Measurements from ENCODE around the gene LDHA. TPM values are rescaled to one million over a fixed set of nuclear protein-coding genes. Genes with fewer than 3 reads are reported as not detected.

Gene LDHA
- total RNA-seq, 1 donor = 230 TPM

DNA sequence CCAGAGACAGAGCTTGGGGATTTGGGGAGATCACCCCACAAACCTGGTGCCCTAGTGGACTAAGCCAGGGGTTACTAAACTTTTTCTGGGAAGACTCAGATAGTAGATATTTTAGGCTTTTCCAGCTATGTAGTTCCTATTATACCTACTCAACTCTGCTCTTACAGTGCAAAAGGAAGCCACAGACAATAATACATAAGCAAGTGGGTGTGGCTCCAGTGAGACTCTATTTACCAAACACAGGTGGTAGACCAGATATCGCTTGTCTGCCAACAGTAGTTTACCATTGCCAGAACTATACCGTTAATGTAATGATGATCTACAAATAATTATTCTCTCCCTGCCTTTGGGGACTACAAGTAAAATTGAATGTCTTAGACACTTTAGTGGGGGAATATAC is 24.7 kb downstream of the LDHA start:
- Histone ChIP-seq H3K9me3 (ENCODE audit: low read depth, low read length) (no peaks in the 10 kb centered on the region), H3K4me1 (ENCODE audit: insufficient read depth, low read length) (no peaks in the 10 kb centered on the region), H3K4me3 (ENCODE audit: low read length) (no peak overlapping the region), H3K27me3 (ENCODE audit: insufficient read depth, low read length) (no peaks in the 10 kb centered on the region)

DNA sequence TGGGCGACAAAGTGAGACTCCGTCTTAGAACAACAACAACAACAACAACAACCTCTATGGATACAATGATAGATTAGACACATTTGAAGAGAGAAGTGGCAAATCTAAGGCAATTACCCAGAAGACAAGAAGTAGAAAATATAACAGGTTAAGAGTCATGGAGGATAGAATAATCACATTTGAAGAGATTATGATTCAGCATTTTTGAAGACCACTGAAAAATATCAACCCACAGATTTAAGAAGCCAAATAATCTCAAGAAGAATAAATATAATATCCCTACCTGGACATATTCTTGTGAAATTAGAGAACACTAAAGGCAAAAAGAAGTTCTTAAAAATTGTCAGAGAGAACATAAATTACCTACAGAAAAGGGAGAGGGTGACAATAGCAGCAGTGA is 25.7 kb downstream of the LDHA start:
- H3K27me3 ChIP-seq (ENCODE audit: insufficient read depth, low read length) = no peaks in the 10 kb centered on the region
- H3K4me1 ChIP-seq (ENCODE audit: insufficient read depth, low read length) = no peaks in the 10 kb centered on the region
- H3K4me3 ChIP-seq (ENCODE audit: low read length) = no peak overlapping the region
- no peaks in the 10 kb centered on the region for H3K9me3 ChIP-seq (ENCODE audit: low read depth, low read length)

DNA sequence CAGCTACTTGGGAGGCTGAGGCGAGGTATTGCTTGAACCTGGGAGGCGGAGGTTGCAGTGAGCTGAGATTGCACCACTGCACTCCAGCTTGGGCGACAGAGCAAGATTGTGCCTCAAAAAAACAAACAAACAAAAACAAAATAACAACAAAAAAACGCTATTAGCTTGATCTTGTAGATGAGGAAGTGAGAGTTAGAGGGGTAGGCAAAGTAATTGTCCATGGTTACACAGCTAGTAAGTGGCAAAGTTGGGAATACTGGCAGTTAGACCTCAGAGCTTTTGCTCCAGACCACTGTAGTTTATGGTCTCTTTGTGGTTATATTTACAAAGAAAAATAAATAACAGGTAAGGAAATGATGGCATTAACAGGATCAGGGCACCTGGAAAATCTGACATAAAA is 32.9 kb downstream of the LDHA start:
- no peaks in the 10 kb centered on the region for H3K27me3 ChIP-seq (ENCODE audit: insufficient read depth, low read length)
- H3K4me1 ChIP-seq (ENCODE audit: insufficient read depth, low read length) = no peaks in the 10 kb centered on the region
- no peaks in the 10 kb centered on the region for H3K9me3 ChIP-seq (ENCODE audit: low read depth, low read length)
- H3K4me3 ChIP-seq (ENCODE audit: low read length) = no peak overlapping the region

DNA sequence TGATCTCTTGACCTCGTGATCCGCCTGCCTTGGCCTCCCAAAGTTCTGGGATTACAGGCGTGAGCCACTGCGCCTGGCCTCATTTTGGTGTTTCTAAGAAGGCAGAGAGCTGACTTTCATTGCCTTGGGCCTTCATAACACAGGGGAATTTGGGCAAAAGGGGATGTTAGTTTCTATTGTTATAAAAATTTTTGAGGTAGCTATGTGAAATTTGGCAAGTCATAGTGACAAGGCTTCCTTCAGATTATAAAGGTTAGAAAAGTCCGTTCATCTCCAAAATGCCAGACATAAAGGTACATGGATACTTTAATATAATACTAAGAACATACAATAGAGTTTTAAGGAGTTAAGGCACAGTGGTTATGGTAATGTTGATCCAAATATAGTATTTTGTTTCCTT is 35.0 kb downstream of the LDHA start:
- Histone ChIP-seq H3K4me3 (ENCODE audit: low read length) (no peak overlapping the region), H3K27me3 (ENCODE audit: insufficient read depth, low read length) (no peaks in the 10 kb centered on the region), H3K9me3 (ENCODE audit: low read depth, low read length) (no peaks in the 10 kb centered on the region), H3K4me1 (ENCODE audit: insufficient read depth, low read length) (no peaks in the 10 kb centered on the region)

DNA sequence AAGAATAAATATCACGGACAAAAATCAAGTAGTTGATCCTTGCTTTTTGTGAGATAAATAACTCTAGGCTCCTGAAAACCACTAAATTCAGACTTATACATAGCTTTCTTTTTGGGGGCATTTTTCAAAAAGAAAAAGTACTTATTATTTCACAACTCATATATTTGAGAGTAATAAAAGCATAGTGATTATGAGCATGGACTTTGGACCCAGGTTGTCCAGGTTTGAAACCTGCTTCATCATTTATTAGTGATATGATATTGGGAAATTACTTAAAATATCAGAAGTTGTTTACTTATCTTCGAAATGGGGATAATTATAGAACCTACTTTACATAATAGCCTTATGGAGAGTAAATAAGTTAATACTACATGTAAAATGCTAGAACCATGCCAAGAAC is 44.3 kb downstream of the LDHA start:
- Histone ChIP-seq H3K9me3 (ENCODE audit: low read depth, low read length) (no peaks in the 10 kb centered on the region), H3K4me1 (ENCODE audit: insufficient read depth, low read length) (no peaks in the 10 kb centered on the region), H3K27me3 (ENCODE audit: insufficient read depth, low read length) (no peaks in the 10 kb centered on the region), H3K4me3 (ENCODE audit: low read length) (no peak overlapping the region)

DNA sequence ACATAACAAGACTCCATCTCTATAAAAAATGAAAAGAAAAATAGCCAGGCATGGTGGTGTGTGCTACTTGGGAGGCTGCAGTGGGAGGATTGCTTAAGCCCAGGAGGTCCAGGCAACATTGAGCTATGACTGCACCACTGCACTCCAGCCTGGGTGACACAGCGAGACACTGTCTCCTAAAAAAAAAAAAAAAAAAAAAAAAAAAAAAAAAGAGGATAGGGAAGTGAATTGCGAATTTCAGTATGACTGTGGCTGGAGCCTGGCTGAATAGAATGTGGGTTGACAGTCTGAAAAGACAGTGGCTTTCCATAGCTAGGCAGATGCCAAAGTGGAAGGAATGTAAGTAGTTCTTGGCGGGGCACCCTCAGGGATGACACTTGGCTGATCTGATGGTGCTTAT is 54.9 kb downstream of the LDHA start:
- no peaks in the 10 kb centered on the region for H3K27me3 ChIP-seq (ENCODE audit: insufficient read depth, low read length)
- H3K9me3 ChIP-seq (ENCODE audit: low read depth, low read length) = no peaks in the 10 kb centered on the region
- no peaks in the 10 kb centered on the region for H3K4me1 ChIP-seq (ENCODE audit: insufficient read depth, low read length)
- H3K4me3 ChIP-seq (ENCODE audit: low read length) = no peak overlapping the region

DNA sequence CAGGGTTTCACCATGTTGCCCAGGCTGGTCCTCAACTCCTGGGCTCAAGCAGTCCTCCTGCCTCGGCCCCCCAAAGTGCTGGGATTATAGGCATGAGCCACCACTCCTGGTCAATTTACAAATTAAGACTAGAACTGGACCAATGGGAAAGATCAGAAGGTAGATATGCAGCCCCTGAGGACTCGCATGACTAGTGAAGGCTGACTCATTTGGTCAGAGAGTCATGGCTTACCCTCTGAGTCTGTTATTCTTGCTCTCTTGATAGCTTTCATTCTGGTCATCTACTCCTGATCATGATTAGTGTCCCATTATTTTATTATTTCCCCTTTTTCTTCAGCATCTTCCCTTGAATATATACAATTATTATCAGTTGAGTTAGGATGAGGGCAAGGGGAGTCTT is 58.6 kb downstream of the LDHA start:
- Histone ChIP-seq H3K27me3 (ENCODE audit: insufficient read depth, low read length) (no peaks in the 10 kb centered on the region), H3K9me3 (ENCODE audit: low read depth, low read length) (no peaks in the 10 kb centered on the region), H3K4me3 (ENCODE audit: low read length) (no peak overlapping the region), H3K4me1 (ENCODE audit: insufficient read depth, low read length) (no peaks in the 10 kb centered on the region)

DNA sequence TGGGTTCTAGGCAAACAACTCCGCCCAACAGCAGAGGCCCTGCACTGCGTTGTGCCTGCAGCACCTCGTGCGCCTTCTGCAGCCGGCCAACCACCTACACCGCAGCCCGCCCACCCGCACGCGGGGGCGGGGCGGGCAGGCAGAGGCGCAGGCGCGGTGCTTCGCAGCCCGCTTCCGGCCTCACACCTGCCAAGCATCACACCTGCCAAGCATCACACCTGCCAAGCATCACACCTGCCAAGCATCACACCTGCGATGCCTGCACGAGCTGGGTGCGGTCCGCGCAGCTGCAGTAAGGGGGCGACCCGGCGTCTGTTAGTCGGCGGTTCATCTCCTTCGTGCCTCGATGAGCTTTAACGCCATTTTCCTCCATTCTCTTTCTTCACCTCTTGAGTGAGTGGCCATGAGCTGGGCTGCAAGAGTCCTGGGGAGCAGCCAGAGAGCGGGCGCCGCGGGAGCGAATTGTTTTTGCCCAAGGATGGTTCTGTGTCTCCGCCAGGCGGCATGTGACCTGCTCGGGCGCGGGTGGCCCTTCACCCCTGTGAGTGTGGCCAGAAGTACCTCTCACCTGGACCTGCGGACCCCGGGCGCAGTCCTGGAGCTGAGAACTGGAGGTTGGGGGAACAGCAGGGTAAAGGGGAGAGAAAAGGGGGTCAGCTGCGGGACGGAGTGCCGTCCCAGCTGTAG is 61.5 kb downstream of the LDHA start, which contains the start of gene LDHAL6A:
TSS of gene LDHAL6A (plus strand) at position 171 of the 687 bp plus-strand sequence. CDS start 825 bp downstream, outside the sequence.
- Histone ChIP-seq H3K9me3 (ENCODE audit: low read depth, low read length) (no peaks in the 10 kb centered on the region), H3K4me1 (ENCODE audit: insufficient read depth, low read length) (no peaks in the 10 kb centered on the region), H3K27me3 (ENCODE audit: insufficient read depth, low read length) (no peaks in the 10 kb centered on the region), H3K4me3 (ENCODE audit: low read length) (no peak within 1 kb of the TSS)

DNA sequence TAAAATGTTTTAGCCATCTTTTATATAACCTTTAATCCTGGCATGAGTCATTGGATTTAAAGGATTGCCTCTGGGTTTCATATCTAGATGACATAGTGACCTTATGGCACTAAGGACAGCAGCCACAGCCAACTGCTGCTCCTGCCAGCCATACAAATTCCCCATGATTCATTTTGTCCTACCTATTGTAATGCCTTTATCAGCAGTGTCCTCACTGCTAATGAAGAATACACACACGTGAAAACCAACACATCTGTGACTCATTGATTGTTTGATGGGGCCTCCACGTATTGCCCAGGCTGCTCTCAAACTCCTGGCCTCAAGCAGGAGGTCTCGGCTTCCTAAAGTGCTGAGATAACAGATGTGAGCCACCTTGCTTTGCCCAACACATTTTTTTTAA is 63.1 kb downstream of the LDHA start:
- H3K4me3 ChIP-seq (ENCODE audit: low read length) = no peak overlapping the region
- no peaks in the 10 kb centered on the region for H3K9me3 ChIP-seq (ENCODE audit: low read depth, low read length)
- H3K4me1 ChIP-seq (ENCODE audit: insufficient read depth, low read length) = no peaks in the 10 kb centered on the region
- no peaks in the 10 kb centered on the region for H3K27me3 ChIP-seq (ENCODE audit: insufficient read depth, low read length)

Other genes starting within 250 kb of the LDHA start
- not detected for gene MRGPRX4, start 221.7 kb upstream of the LDHA start, total RNA-seq
- not detected for gene SAA4, start 157.8 kb upstream of the LDHA start, total RNA-seq
- 0.63 TPM for gene SAA2, start 145.9 kb upstream of the LDHA start, total RNA-seq
- not detected for gene SAA1, start 128.3 kb upstream of the LDHA start, total RNA-seq
- 30.2 TPM for gene HPS5, start 72.4 kb upstream of the LDHA start, total RNA-seq
- gene GTF2H1, start 72.0 kb upstream of the LDHA start, total RNA-seq = 34.0 TPM
- gene LDHC, start 17.8 kb downstream of the LDHA start, total RNA-seq = not detected
- 0.10 TPM for gene LDHAL6A, start 61.3 kb downstream of the LDHA start, total RNA-seq
- 31.6 TPM for gene TSG101, start 132.4 kb downstream of the LDHA start, total RNA-seq
- gene UEVLD, start 194.2 kb downstream of the LDHA start, total RNA-seq = 4.6 TPM
- 0.52 TPM for gene MISFA, start 205.2 kb downstream of the LDHA start, total RNA-seq
- 62.2 TPM for gene SPTY2D1, start 239.8 kb downstream of the LDHA start, total RNA-seq

Measured in mononuclear cell (primary cell).